Right ventricle myocardium inferior (tissue), 1 donor: Measurements from ENCODE around the gene RNF187. TPM values are rescaled to one million over a fixed set of nuclear protein-coding genes. Genes with fewer than 3 reads are reported as not detected.

Source experiments
- ATAC-seq: fragments of 200-7000 bp; cut with Tn5 transposase; one replicate; pipeline ENCODE4 v1.9.1; 2020; ENCODE audit warnings: mild to moderate bottlenecking, moderate library complexity
- DNase-seq: peaks from one replicate; pipeline ENCODE4 v3.0.0; 2021; ENCODE audit errors: missing footprints
- intact Hi-C: fragments of 100-400 bp; cut with DNase I; formaldehyde crosslinking; loops from one replicate; pipeline ENCODE4 v1.11.0; 2022
- total RNA-seq: library from RNA; stranded (reverse); fragmentation: NEBNext Ultra II Directional; extraction: Animal tissue kit (Norgen Biotek cat#: 25700); gene quantifications from one replicate; pipeline ENCODE4 v1.2.1, GENCODE V29; 2021
- donor health status: DM: no; HTN: yes; CAD: no; lungs with severe emphysema.

RNF187 gene
- total RNA-seq, 1 donor from 2014 or later = 85.4 TPM

GRCh38 chr1:228477263-228477662, 9.9 kb upstream of the RNF187 start:
- intact Hi-C loops = no loop called here
- ATAC-seq (no peak), DNase-seq (no peak)

DNA sequence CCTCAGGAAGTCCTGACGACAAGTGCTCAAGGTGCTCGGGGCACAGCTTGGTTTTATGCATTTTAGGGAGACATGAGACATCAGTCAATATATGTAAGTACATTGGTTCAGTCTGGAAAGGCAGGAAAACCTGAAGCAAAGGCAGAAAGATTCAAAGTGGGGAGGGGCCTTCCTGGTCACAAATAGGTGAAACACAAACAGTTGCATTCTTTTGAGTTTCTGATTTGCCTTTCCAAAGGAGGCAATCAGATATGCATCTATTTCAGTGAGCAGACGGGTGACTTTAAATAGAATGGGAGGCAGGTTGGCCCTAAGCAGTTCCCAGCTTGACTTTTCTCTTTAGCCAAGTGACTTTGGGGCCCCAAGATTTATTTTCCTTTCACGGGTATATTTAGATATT, 8.9 kb upstream of the RNF187 start:
- DNase-seq (no peak), ATAC-seq (no peak)
- intact Hi-C loops = no loop called here

DNA sequence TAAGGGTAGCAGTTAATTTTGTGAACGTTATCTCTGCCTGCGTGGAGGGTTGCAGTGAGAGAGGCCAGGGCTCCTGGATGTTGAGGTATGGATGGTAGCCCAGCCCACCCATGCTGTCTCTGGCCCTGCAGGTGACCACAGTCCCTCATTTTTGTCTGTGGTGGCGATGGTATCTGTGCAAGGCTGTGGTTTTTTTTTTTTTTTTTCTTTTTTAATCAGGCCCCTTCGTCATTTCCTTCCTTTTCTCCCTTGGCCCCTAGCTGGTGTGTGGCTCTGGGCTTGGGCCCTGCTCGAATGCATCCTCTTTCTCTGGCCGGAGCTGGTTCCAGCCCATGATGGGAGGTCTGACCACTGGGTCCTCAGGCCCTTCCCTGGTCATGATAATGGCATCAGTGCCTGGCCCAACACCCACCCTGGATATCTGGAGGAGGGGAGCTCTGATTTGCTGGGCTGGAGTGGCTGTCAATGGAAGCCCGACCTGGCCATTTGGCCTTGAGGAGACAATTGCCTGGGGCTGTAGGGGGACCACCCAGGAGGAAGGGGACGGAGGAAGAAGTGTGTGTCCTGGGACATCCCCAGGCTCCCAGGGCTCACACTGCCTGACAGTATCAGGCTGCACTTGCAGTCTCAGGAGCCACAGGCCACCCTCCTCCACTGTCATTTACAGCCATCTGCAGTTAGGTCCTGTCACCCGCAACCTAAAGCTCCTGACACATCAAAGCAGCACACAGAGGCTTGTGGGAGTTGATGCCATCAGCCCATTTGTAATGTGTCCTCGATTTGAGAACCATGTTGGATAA, 8.1 kb upstream of the RNF187 start:
- ATAC-seq (no peak), DNase-seq (no peak)
- intact Hi-C loops = no loop called here

- intact Hi-C loops = loop anchor here (10.0 kb wide), 1 partner anchor 109 kb away; no protein-coding TSS in a partner anchor
- no peak for ATAC-seq
Observed at GRCh38 chr1:228483789-228484188, 3.4 kb upstream of the RNF187 start.

DNA sequence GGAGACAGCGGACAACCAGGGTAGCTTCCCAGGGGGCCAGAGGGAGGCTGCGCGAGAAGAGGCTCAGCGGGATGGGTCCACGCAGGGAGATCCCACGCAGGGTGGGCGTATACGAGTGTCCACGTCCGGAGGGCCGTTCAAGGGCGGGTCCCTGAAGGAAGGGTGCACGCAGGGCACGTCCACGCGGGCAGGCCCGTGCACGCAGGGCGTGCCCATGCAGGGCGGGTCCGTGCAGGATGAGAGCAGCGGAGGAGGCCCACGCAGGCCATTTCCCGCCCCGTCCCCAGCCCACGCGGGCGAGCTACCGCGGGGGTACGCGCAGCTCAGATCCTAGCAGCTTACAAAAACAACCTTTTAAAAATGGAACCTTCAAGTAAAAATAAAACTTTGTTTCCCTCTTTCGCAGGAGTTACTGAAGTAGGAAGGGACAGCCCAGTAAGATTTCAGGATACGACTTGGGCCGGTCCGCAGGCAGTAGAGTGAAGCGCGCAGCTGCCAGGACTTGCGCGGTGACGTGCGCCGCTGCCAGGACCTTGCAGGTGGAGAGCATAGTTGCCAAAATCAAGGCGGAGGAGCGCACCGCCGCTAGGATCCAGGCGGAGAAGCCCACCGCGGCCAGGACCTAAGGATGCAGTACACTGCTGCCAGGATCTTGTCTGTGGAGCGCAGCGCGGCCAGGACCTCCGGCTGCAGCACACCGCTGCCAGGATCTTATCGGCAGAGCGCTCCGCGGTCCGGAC, 416 bp upstream of the RNF187 start:
- peak; percentile 92 for DNase-seq
- peak; percentile 79 for ATAC-seq
- intact Hi-C loops = loop anchor here (10.0 kb wide), 1 partner anchor 112 kb away; no protein-coding TSS in a partner anchor

More at GRCh38 chr1:228483789-228484188, 3.4 kb upstream of the RNF187 start:
- DNase-seq = no peak

GRCh38 chr1:228488125-228488817, 1.1 kb downstream of the RNF187 start:
- ATAC-seq = no peak
- DNase-seq = no peak
- intact Hi-C loops = loop anchor here (10.0 kb wide), 1 partner anchor 113 kb away; no protein-coding TSS in a partner anchor

GRCh38 chr1:228488818-228489674, 1.9 kb downstream of the RNF187 start:
- ATAC-seq = no peak
- intact Hi-C loops = loop anchor here (10.0 kb wide), 1 partner anchor 114 kb away; no protein-coding TSS in a partner anchor

GRCh38 chr1:228490120-228491078, 3.2 kb downstream of the RNF187 start:
- DNase-seq (no peak), ATAC-seq (peak; percentile 64)
- intact Hi-C loops = no loop called here

More at GRCh38 chr1:228488818-228489674, 1.9 kb downstream of the RNF187 start:
- no peak for DNase-seq

DNA sequence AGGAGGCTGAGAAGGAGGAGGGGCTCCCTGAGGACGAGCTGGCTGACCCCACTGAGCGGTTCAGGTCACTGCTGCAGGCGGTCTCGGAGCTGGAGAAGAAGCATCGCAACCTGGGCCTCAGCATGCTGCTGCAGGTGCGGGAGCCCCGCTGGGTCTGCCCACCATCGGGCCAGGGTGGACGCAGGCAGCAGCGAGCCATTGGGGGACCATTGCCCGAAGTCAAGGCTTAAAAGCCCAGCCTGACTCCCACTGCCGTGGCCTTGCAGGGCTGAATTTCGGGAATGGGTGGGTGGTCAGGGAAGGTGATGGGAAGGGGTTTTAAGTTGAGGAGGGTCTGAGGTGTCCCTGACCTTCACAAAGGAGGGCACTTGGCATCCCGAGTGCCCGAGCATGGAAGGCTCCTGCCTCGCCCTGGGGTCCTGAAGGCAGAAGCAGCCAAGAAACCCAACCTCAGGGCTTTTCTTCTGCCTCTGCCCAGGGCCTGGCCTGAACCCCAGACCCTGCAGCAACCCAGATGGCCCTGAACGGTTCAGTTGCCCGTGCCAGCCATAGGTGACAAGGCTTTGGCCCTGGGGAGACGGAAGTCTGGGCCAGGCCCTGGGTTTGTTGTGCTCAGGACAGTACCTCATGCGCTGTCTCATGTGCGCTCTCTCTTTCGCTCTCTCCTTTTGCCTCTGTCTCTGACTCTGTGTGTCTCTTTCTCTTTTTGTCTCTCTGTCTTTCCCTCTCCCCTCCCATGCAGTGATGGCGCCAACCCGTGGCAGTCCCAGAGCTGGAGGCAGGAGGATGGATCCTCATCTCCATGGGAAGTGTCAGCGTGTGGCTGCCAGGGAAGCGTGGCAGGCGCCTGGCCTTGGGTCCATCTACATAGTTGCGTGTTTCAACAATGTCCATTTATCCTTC, 6.2 kb downstream of the RNF187 start:
- DNase-seq (no peak), ATAC-seq (no peak)
- intact Hi-C loops = no loop called here

- intact Hi-C loops = no loop called here
Observed at GRCh38 chr1:228494044-228494353, 6.8 kb downstream of the RNF187 start.

DNA sequence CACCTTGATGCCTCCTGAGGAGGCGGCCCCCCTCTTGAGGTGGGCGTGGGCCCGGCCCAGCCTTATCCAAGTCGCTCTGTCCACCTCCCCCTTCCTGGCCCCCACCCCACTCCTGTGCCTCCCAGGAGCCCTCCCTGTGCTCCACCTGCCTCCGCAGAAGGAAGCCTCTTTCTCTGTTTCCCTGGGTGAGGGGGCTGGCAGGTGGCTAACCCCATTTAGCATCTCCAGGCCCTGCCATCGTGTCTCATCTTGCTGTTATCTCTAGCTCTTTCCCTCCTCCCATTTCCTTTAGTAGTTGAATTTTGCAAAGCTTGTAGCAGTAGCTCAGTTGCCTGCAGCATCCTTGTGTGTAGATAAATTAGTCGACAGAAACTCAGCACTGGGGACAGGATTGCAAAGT, 7.2 kb downstream of the RNF187 start:
- intact Hi-C loops = no loop called here
- no peak for ATAC-seq

More at GRCh38 chr1:228494044-228494353, 6.8 kb downstream of the RNF187 start:
- no peak for ATAC-seq
- no peak for DNase-seq

GRCh38 chr1:228494970-228495853, 8.0 kb downstream of the RNF187 start:
- intact Hi-C loops = no loop called here
- DNase-seq (no peak), ATAC-seq (no peak)

More for the DNA sequence above, 7.2 kb downstream of the RNF187 start:
- no peak for DNase-seq

- ATAC-seq (no peak), DNase-seq (no peak)
- intact Hi-C loops = no loop called here
Observed at GRCh38 chr1:228496084-228496483, 8.9 kb downstream of the RNF187 start.

- intact Hi-C loops = no loop called here
- DNase-seq = no peak
Observed at GRCh38 chr1:228496494-228496893, 9.3 kb downstream of the RNF187 start.

GRCh38 chr1:228497206-228497605, 10.0 kb downstream of the RNF187 start:
- no peak for ATAC-seq
- DNase-seq = no peak
- intact Hi-C loops = no loop called here

More at GRCh38 chr1:228496494-228496893, 9.3 kb downstream of the RNF187 start:
- no peak for ATAC-seq
